ENCODE results near the gene MAPK8IP1.

Gene MAPK8IP1

DNA sequence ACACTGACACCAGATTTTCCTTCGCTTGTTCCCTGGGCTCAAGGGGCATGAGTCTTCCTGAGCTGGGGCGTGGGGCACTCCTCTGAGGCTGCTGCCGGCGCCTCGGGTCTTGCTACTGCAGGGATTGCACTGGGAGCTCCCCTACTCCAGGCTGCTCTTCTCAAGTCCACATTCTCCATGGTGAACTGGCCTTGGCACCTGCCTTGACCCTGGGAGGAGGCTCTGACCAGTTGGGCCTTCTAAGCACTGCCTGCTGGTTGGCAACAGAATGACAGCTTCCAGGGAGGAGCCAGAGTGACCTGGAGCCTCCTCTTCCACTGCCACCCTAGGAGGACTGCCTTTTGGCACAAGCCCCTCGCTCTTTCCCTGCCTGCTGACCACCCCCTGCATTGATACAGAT, 12.1 kb downstream of the MAPK8IP1 start:
- H3K27ac ChIP-seq (ENCODE audit: extremely low read depth, low read depth, low read length), result no peak overlapping the region
- no peak overlapping the region for H3K4me3 ChIP-seq (ENCODE audit: low read depth, low read length)
- H3K4me1 ChIP-seq (ENCODE audit: control insufficient read depth, insufficient read depth, low read length), result peaks cover 4% of the 10 kb centered on the region; the same call in 1 of the 2 replicates
- ChIA-PET CTCF (interaction anchor here (0.6 to 2.3 kb wide), 4 partner anchors 21 to 220 kb away, joined by 3 to 19 read pairs (median 6); no protein-coding TSS in a partner anchor), POLR2A (interaction anchor here (0.6 to 0.7 kb wide), 2 partner anchors 9 to 21 kb away, joined by 3 to 4 read pairs; no protein-coding TSS in a partner anchor)
- TF ChIP-seq ZNF837 (tag by site-specific recombination; IDR thresholded peaks at IDR 0.05), result no peak
- TF ChIP-seq ZNF600 (tag by site-specific recombination; IDR thresholded peaks at IDR 0.05), result no peak
- no peak for TF ChIP-seq KLF16 (tag by site-specific recombination; IDR thresholded peaks at IDR 0.05)
- TF ChIP-seq ZNF473 (tag by site-specific recombination; IDR thresholded peaks at IDR 0.05), result no peak
- no peak for TF ChIP-seq HOXD13 (CRISPR knock-in tag; IDR thresholded peaks at IDR 0.05; ENCODE audit: borderline replicate concordance)
- no peak for TF ChIP-seq ZNF121 (tag by site-specific recombination; IDR thresholded peaks at IDR 0.05)
- TF ChIP-seq, protein P1, sequence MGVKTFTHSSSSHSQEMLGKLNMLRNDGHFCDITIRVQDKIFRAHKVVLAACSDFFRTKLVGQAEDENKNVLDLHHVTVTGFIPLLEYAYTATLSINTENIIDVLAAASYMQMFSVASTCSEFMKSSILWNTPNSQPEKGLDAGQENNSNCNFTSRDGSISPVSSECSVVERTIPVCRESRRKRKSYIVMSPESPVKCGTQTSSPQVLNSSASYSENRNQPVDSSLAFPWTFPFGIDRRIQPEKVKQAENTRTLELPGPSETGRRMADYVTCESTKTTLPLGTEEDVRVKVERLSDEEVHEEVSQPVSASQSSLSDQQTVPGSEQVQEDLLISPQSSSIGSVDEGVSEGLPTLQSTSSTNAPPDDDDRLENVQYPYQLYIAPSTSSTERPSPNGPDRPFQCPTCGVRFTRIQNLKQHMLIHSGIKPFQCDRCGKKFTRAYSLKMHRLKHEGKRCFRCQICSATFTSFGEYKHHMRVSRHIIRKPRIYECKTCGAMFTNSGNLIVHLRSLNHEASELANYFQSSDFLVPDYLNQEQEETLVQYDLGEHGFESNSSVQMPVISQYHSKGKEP (tag by site-specific recombination; IDR thresholded peaks at IDR 0.05), result no peak
- no peak for TF ChIP-seq ZBTB21 (tag by site-specific recombination; IDR thresholded peaks at IDR 0.05)
- no peak for TF ChIP-seq FEZF1 (tag by site-specific recombination; IDR thresholded peaks at IDR 0.05)
- no peak for TF ChIP-seq ZNF707 (tag by site-specific recombination; IDR thresholded peaks at IDR 0.05)
- TF ChIP-seq ZNF530 (tag by site-specific recombination; IDR thresholded peaks at IDR 0.05; ENCODE audit: low read depth), result no peak
- no peak for TF ChIP-seq IKZF3 (tag by site-specific recombination; IDR thresholded peaks at IDR 0.05)
- no peak for TF ChIP-seq KLF10 (tag by site-specific recombination; IDR thresholded peaks at IDR 0.05)
- no peak for TF ChIP-seq ZNF394 (tag by site-specific recombination; IDR thresholded peaks at IDR 0.05; ENCODE audit: borderline replicate concordance)
- TF ChIP-seq ZNF324 (tag by site-specific recombination; IDR thresholded peaks at IDR 0.05), result no peak
- H3K9me3 ChIP-seq (ENCODE audit: control insufficient read depth, insufficient read depth, low read depth, low read length), result no peaks in the 10 kb centered on the region
- H3K36me3 ChIP-seq (ENCODE audit: control insufficient read depth in 2 of 2, insufficient read depth in 1 of 2, low read length in 2 of 2), result peaks cover 0 to 5% of the 10 kb centered on the region in 2 experiments; a peak in 1 of 3 replicates

DNA sequence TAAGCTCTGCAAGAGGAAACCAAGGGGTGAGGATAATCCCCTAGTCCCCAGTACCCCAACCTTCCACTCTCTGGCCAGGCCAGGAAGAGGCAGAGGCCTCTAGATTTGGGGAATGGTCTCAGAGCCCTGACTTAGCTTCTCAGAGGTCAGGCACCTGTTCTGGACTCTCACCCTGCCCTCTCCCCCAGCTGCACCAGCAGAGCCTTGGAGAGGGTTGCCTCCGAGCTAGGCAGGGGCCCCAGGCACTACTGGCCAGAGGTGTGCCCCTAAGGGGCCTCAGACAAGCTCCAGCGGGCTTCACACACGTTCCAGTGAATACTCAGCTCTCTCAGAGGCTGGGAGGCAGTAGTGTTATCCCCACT, 13.6 kb downstream of the MAPK8IP1 start:
- H3K36me3 ChIP-seq (ENCODE audit: control insufficient read depth in 2 of 2, insufficient read depth in 1 of 2, low read length in 2 of 2), result peaks cover 0 to 19% of the 10 kb centered on the region in 2 experiments; a peak in 1 of 3 replicates
- CTCF ChIA-PET, result interaction anchor here (0.6 to 2.3 kb wide), 3 partner anchors 26 to 411 kb away, joined by 3 to 19 read pairs (median 4); no protein-coding TSS in a partner anchor
- H3K4me3 ChIP-seq (ENCODE audit: low read depth, low read length), result no peak overlapping the region
- peaks cover 4% of the 10 kb centered on the region; the same call in 1 of the 2 replicates for H3K4me1 ChIP-seq (ENCODE audit: control insufficient read depth, insufficient read depth, low read length)
- POLR2A ChIA-PET, result interaction anchor here (0.7 to 1.8 kb wide), 2 partner anchors 10 to 19 kb away, joined by 3 to 9 read pairs; partner anchors contain the start of gene PEX16
- H3K9me3 ChIP-seq (ENCODE audit: control insufficient read depth, insufficient read depth, low read depth, low read length), result no peaks in the 10 kb centered on the region
- TF ChIP-seq ZNF626 (tag by site-specific recombination; IDR thresholded peaks at IDR 0.05), result no peak
- no peak for TF ChIP-seq BCL11A (tag by site-specific recombination; IDR thresholded peaks at IDR 0.05; ENCODE audit: low read depth)
- TF ChIP-seq, protein P2, sequence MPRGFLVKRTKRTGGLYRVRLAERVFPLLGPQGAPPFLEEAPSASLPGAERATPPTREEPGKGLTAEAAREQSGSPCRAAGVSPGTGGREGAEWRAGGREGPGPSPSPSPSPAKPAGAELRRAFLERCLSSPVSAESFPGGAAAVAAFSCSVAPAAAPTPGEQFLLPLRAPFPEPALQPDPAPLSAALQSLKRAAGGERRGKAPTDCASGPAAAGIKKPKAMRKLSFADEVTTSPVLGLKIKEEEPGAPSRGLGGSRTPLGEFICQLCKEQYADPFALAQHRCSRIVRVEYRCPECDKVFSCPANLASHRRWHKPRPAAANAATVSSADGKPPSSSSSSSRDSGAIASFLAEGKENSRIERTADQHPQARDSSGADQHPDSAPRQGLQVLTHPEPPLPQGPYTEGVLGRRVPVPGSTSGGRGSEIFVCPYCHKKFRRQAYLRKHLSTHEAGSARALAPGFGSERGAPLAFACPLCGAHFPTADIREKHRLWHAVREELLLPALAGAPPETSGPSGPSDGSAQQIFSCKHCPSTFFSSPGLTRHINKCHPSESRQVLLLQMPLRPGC (tag by site-specific recombination; IDR thresholded peaks at IDR 0.05), result no peak
- TF ChIP-seq HOXD13 (CRISPR knock-in tag; IDR thresholded peaks at IDR 0.05; ENCODE audit: borderline replicate concordance), result no peak
- no peak for TF ChIP-seq ZNF324 (tag by site-specific recombination; IDR thresholded peaks at IDR 0.05)
- no peak for TF ChIP-seq FEZF1 (tag by site-specific recombination; IDR thresholded peaks at IDR 0.05)
- TF ChIP-seq, protein P3, sequence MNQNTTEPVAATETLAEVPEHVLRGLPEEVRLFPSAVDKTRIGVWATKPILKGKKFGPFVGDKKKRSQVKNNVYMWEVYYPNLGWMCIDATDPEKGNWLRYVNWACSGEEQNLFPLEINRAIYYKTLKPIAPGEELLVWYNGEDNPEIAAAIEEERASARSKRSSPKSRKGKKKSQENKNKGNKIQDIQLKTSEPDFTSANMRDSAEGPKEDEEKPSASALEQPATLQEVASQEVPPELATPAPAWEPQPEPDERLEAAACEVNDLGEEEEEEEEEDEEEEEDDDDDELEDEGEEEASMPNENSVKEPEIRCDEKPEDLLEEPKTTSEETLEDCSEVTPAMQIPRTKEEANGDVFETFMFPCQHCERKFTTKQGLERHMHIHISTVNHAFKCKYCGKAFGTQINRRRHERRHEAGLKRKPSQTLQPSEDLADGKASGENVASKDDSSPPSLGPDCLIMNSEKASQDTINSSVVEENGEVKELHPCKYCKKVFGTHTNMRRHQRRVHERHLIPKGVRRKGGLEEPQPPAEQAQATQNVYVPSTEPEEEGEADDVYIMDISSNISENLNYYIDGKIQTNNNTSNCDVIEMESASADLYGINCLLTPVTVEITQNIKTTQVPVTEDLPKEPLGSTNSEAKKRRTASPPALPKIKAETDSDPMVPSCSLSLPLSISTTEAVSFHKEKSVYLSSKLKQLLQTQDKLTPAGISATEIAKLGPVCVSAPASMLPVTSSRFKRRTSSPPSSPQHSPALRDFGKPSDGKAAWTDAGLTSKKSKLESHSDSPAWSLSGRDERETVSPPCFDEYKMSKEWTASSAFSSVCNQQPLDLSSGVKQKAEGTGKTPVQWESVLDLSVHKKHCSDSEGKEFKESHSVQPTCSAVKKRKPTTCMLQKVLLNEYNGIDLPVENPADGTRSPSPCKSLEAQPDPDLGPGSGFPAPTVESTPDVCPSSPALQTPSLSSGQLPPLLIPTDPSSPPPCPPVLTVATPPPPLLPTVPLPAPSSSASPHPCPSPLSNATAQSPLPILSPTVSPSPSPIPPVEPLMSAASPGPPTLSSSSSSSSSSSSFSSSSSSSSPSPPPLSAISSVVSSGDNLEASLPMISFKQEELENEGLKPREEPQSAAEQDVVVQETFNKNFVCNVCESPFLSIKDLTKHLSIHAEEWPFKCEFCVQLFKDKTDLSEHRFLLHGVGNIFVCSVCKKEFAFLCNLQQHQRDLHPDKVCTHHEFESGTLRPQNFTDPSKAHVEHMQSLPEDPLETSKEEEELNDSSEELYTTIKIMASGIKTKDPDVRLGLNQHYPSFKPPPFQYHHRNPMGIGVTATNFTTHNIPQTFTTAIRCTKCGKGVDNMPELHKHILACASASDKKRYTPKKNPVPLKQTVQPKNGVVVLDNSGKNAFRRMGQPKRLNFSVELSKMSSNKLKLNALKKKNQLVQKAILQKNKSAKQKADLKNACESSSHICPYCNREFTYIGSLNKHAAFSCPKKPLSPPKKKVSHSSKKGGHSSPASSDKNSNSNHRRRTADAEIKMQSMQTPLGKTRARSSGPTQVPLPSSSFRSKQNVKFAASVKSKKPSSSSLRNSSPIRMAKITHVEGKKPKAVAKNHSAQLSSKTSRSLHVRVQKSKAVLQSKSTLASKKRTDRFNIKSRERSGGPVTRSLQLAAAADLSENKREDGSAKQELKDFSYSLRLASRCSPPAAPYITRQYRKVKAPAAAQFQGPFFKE (tag by site-specific recombination; IDR thresholded peaks at IDR 0.05; ENCODE audit: borderline replicate concordance), result no peak
- no peak for TF ChIP-seq ZNF548 (tag by site-specific recombination; IDR thresholded peaks at IDR 0.05)
- TF ChIP-seq, protein P4, sequence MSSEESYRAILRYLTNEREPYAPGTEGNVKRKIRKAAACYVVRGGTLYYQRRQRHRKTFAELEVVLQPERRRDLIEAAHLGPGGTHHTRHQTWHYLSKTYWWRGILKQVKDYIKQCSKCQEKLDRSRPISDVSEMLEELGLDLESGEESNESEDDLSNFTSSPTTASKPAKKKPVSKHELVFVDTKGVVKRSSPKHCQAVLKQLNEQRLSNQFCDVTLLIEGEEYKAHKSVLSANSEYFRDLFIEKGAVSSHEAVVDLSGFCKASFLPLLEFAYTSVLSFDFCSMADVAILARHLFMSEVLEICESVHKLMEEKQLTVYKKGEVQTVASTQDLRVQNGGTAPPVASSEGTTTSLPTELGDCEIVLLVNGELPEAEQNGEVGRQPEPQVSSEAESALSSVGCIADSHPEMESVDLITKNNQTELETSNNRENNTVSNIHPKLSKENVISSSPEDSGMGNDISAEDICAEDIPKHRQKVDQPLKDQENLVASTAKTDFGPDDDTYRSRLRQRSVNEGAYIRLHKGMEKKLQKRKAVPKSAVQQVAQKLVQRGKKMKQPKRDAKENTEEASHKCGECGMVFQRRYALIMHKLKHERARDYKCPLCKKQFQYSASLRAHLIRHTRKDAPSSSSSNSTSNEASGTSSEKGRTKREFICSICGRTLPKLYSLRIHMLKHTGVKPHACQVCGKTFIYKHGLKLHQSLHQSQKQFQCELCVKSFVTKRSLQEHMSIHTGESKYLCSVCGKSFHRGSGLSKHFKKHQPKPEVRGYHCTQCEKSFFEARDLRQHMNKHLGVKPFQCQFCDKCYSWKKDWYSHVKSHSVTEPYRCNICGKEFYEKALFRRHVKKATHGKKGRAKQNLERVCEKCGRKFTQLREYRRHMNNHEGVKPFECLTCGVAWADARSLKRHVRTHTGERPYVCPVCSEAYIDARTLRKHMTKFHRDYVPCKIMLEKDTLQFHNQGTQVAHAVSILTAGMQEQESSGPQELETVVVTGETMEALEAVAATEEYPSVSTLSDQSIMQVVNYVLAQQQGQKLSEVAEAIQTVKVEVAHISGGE (tag by site-specific recombination; conservative IDR thresholded peaks at IDR 0.05; ENCODE audit: low read depth), result no peak
- TF ChIP-seq ZNF169 (tag by site-specific recombination; IDR thresholded peaks at IDR 0.05), result no peak
- no peak for TF ChIP-seq MYNN (tag by site-specific recombination; IDR thresholded peaks at IDR 0.05; ENCODE audit: borderline replicate concordance)
- H3K27ac ChIP-seq (ENCODE audit: extremely low read depth, low read depth, low read length), result no peak overlapping the region; the same call in 1 of the 2 replicates

Measured in HEK293 (cell line).